K562 (cell line): ENCODE measurements around the gene ZDHHC8. TPM values are rescaled to one million over a fixed set of nuclear protein-coding genes. Genes with fewer than 3 reads are reported as not detected.
A peak's percentile ranks its signal among the peaks of the same experiment; 100 is the strongest.

Source experiments
- DNMT1 ChIP-seq: fragments of 450-650 bp; IDR thresholded peaks from 2 replicates; pipeline ENCODE4 v1.6.1; 2016; ENCODE audit warnings: antibody characterized with exemption, mild to moderate bottlenecking
- ETS1 ChIP-seq: conservative IDR thresholded peaks from 2 replicates; pipeline ENCODE4 v1.6.1; 2011; ENCODE audit warnings: low read depth, mild to moderate bottlenecking, low read length; ENCODE audit not compliant: control insufficient read depth
- EZH2 ChIP-seq: IDR thresholded peaks from 2 replicates; pipeline ENCODE4 v1.6.1; 2012; ENCODE audit warnings: low read depth, mild to moderate bottlenecking, inconsistent platforms, low read length, borderline replicate concordance
- GTF2A2 ChIP-seq: IDR thresholded peaks from 2 replicates; pipeline ENCODE4 v1.6.1; 2016; ENCODE audit warnings: mild to moderate bottlenecking, missing genetic modification characterization, missing compliant biosample characterization
- KLF10 ChIP-seq: fragments of 250-450 bp; sonication (Bioruptor Pico); IDR thresholded peaks from 2 replicates; pipeline ENCODE4 v1.6.1; 2021; ENCODE audit warnings: matching md5 sums
- MAFK ChIP-seq: IDR thresholded peaks from 2 replicates; pipeline ENCODE4 v1.6.1; 2011; ENCODE audit warnings: low read length, improper control_type of control experiment
- MTF1 ChIP-seq: fragments of 250-450 bp; sonication (Bioruptor Pico); IDR thresholded peaks from 2 replicates; pipeline ENCODE4 v1.9.0; 2021; ENCODE audit warnings: moderate library complexity, mild to moderate bottlenecking, inconsistent platforms, borderline replicate concordance
- NFXL1 ChIP-seq: fragments of 450-650 bp; formaldehyde crosslinking; IDR thresholded peaks from 2 replicates; pipeline ENCODE4 v1.4.0; 2021; ENCODE audit warnings: mild to moderate bottlenecking
- OTX1 ChIP-seq: fragments of 450-650 bp; formaldehyde crosslinking; IDR thresholded peaks from 2 replicates; pipeline ENCODE4 v1.4.0; 2022; ENCODE audit warnings: mild to moderate bottlenecking
- RAD51 ChIP-seq: fragments of 450-650 bp; IDR thresholded peaks from 2 replicates; pipeline ENCODE4 v1.7.1; 2016; ENCODE audit warnings: low read depth, mild to moderate bottlenecking, borderline replicate concordance
- SAFB ChIP-seq: fragments of 200-400 bp; formaldehyde crosslinking; IDR thresholded peaks from 2 replicates; pipeline ENCODE4 v1.6.1; 2017; ENCODE audit warnings: low read depth, low read length, borderline replicate concordance
- SMARCA5 ChIP-seq: fragments of 450-650 bp; IDR thresholded peaks from 2 replicates; pipeline ENCODE4 v1.6.1; 2016
- SRSF1 ChIP-seq: fragments of 200-400 bp; formaldehyde crosslinking; IDR thresholded peaks from 2 replicates; pipeline ENCODE4 v1.6.1; 2017; ENCODE audit warnings: mild to moderate bottlenecking, low read depth, low read length, moderate library complexity
- STAT5B ChIP-seq: fragments of 250-450 bp; sonication (Bioruptor Pico); IDR thresholded peaks from 2 replicates; pipeline ENCODE4 v1.8.0; 2021; ENCODE audit warnings: mild to moderate bottlenecking, inconsistent platforms
- TAF15 ChIP-seq: fragments of 200-400 bp; formaldehyde crosslinking; IDR thresholded peaks from 2 replicates; pipeline ENCODE4 v1.6.1; 2017; ENCODE audit warnings: mild to moderate bottlenecking, low read depth, low read length, moderate library complexity
- TFAM ChIP-seq: fragments of 250-450 bp; sonication (Bioruptor Pico); conservative IDR thresholded peaks from 2 replicates; pipeline ENCODE4 v1.5.0; 2021; ENCODE audit warnings: mild to moderate bottlenecking, moderate library complexity
- TOE1 ChIP-seq, 2 experiments: fragments of 450-650 bp in 1 of 2; sonication (generic) in 1 of 2; formaldehyde crosslinking in 1 of 2; IDR thresholded peaks; 2 replicates each; pipeline versions ENCODE4 v1.7.1 to v1.8.0; 2016 to 2022; ENCODE audit warnings: borderline replicate concordance in 2 of 2, mild to moderate bottlenecking in 2 of 2, antibody characterized with exemption in 1 of 2, inconsistent platforms in 1 of 2, low read depth in 1 of 2, missing genetic modification reagents in 1 of 2, moderate library complexity in 1 of 2
- ZBED1 ChIP-seq: IDR thresholded peaks from 2 replicates; pipeline ENCODE4 v1.6.1; 2014
- ZBTB9 ChIP-seq: fragments of 450-650 bp; formaldehyde crosslinking; IDR thresholded peaks from 2 replicates; pipeline ENCODE4 v1.4.0; 2020; ENCODE audit warnings: mild to moderate bottlenecking, moderate library complexity
- ZNF212 ChIP-seq: fragments of 450-650 bp; formaldehyde crosslinking; IDR thresholded peaks from 2 replicates; pipeline ENCODE4 v1.4.0; 2020; ENCODE audit warnings: mild to moderate bottlenecking
- ZNF224 ChIP-seq: sonication (generic); formaldehyde crosslinking; IDR thresholded peaks from 2 replicates; pipeline ENCODE4 v1.8.0; 2022; ENCODE audit warnings: mild to moderate bottlenecking, missing genetic modification reagents
- ZNF23 ChIP-seq: fragments of 250-450 bp; sonication (Bioruptor Pico); IDR thresholded peaks from 2 replicates; pipeline ENCODE4 v1.4.0; 2020; ENCODE audit warnings: mild to moderate bottlenecking
- ZNF316 ChIP-seq: fragments of 450-650 bp; IDR thresholded peaks from 2 replicates; pipeline ENCODE4 v1.6.1; 2016
- polyA plus RNA-seq, 8 experiments: library from polyadenylated mRNA; depleted of rRNA in 4 of 8; stranded (reverse) in 5 of 8; unstranded in 3 of 8; fragments of >200 nt; fragmentation: Nextera tagmentation in 2 of 8; fragmentation: Illumina TruSeq in 1 of 8; extraction: Ambion mirVana in 2 of 8; extraction: Trizol in 1 of 8; gene quantifications; 2 replicates each; pipeline versions ENCODE4 v1.2.1 to v1.2.3, GENCODE V29; 2011 to 2014; ENCODE audit warnings: inconsistent platforms in 1 of 8, missing spikeins in 1 of 8
- total RNA-seq, 7 experiments: library from RNA; depleted of rRNA in 6 of 7; stranded (reverse); fragments of >200 nt in 6 of 7; fragmentation: Illumina TruSeq in 2 of 7; extraction: Trizol in 2 of 7; gene quantifications; 2 replicates each; pipeline versions ENCODE4 v1.2.1 to v1.2.3, GENCODE V29; 2011 to 2021; ENCODE audit warnings: low replicate concordance in 1 of 7
- TF ChIP-seq, protein P1 (sequence below): sonication (generic); formaldehyde crosslinking; IDR thresholded peaks from 2 replicates; pipeline ENCODE4 v1.8.0; 2022; ENCODE audit warnings: mild to moderate bottlenecking, low read depth, missing genetic modification reagents
- TF ChIP-seq, protein P2 (sequence below): fragments of 250-450 bp; sonication (Bioruptor Pico); IDR thresholded peaks from 2 replicates; pipeline ENCODE4 v1.9.0; 2021; ENCODE audit warnings: mild to moderate bottlenecking, inconsistent platforms

Gene ZDHHC8
- total and polyA plus RNA-seq, 9 of the 15 experiments (the other 6 are each of a cell fraction or from before 2014, with no cell fraction given), result 0.04 to 109 (median 16.4) TPM

- TF ChIP-seq STAT5B (CRISPR knock-in tag) (no peak), MTF1 (CRISPR knock-in tag) (0 out of 2 replicates have a peak, but pooled peaks have one; percentile 67), ETS1 (no peak), TAF15 (no peak; the same call in 1 of the 2 replicates), RAD51 (no peak), MAFK (no peak), NFXL1 (CRISPR knock-in tag) (no peak), KLF10 (CRISPR knock-in tag) (no peak), SAFB (no peak), ZNF212 (CRISPR knock-in tag) (no peak), DNMT1 (peak; percentile 97; the same call in 1 of the 2 replicates), ZNF23 (CRISPR knock-in tag) (no peak), GTF2A2 (tag) (no peak), TOE1 (IDR thresholded peaks at IDR 0.05; ENCODE audit: borderline replicate concordance) (no peak), TOE1 (CRISPR knock-in tag; IDR thresholded peaks at IDR 0.05; ENCODE audit: borderline replicate concordance, low read depth) (no peak), SRSF1 (no peak), ZBTB9 (CRISPR knock-in tag) (peak; percentile 44; the same call in 1 of the 2 replicates), TFAM (CRISPR knock-in tag) (no peak), ZNF224 (CRISPR knock-in tag) (no peak), ZBED1 (no peak), EZH2 (no peak), OTX1 (peak; percentile 93), SMARCA5 (peak; percentile 95), ZNF316 (0 out of 2 replicates have a peak, but pooled peaks have one; percentile 1)
- TF ChIP-seq, protein P1, sequence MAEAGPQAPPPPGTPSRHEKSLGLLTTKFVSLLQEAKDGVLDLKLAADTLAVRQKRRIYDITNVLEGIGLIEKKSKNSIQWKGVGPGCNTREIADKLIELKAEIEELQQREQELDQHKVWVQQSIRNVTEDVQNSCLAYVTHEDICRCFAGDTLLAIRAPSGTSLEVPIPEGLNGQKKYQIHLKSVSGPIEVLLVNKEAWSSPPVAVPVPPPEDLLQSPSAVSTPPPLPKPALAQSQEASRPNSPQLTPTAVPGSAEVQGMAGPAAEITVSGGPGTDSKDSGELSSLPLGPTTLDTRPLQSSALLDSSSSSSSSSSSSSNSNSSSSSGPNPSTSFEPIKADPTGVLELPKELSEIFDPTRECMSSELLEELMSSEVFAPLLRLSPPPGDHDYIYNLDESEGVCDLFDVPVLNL (CRISPR knock-in tag), result no peak
- TF ChIP-seq, protein P2, sequence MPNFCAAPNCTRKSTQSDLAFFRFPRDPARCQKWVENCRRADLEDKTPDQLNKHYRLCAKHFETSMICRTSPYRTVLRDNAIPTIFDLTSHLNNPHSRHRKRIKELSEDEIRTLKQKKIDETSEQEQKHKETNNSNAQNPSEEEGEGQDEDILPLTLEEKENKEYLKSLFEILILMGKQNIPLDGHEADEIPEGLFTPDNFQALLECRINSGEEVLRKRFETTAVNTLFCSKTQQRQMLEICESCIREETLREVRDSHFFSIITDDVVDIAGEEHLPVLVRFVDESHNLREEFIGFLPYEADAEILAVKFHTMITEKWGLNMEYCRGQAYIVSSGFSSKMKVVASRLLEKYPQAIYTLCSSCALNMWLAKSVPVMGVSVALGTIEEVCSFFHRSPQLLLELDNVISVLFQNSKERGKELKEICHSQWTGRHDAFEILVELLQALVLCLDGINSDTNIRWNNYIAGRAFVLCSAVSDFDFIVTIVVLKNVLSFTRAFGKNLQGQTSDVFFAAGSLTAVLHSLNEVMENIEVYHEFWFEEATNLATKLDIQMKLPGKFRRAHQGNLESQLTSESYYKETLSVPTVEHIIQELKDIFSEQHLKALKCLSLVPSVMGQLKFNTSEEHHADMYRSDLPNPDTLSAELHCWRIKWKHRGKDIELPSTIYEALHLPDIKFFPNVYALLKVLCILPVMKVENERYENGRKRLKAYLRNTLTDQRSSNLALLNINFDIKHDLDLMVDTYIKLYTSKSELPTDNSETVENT (CRISPR knock-in tag), result peak; percentile 9; the same call in 1 of the 2 replicates
Observed at GRCh38 chr22:20116376-20116950, 15.1 kb upstream of the ZDHHC8 start (continued).
